HEK293 (cell line): ENCODE measurements around the gene CEP112.

Source experiments
- CTCF ChIA-PET: fragments of 350-600 bp; formaldehyde crosslinking; extraction: SDS; loops from one replicate; lab custom pipeline; 2021; ENCODE audit warnings: antibody characterized with exemption; lab: Yijun Ruan, JAX
- POLR2A ChIA-PET: fragments of 300-600 bp; formaldehyde crosslinking; extraction: SDS; loops from one replicate; lab custom pipeline; 2020; ENCODE audit warnings: antibody characterized with exemption, inconsistent platforms; lab: Yijun Ruan, JAX
- H3K27ac ChIP-seq: fragments of 200-500 bp; sonication (Bioruptor generic); 2 replicates; pipeline ENCODE4 v1.5.1; 2014; ENCODE audit warnings: low read depth, low read length, control low read depth, inconsistent platforms; ENCODE audit errors: extremely low read depth
- H3K36me3 ChIP-seq, 2 experiments: fragments of 200-500 bp in 1 of 2; sonication (Bioruptor generic) in 1 of 2; 1 replicate in 1 of 2; 2 replicates in 1 of 2; pipeline ENCODE4 v1.5.1; 2014 to 2017; ENCODE audit warnings: inconsistent platforms in 2 of 2, low read length in 2 of 2; ENCODE audit not compliant: control insufficient read depth in 2 of 2, insufficient read depth in 1 of 2
- H3K4me1 ChIP-seq: fragments of 200-500 bp; sonication (Bioruptor generic); 2 replicates; pipeline ENCODE4 v1.5.1; 2014; ENCODE audit warnings: mild to moderate bottlenecking, low read length, inconsistent platforms; ENCODE audit not compliant: control insufficient read depth, insufficient read depth
- H3K4me3 ChIP-seq: 2 replicates; pipeline ENCODE4 v1.5.1; 2011; ENCODE audit warnings: low read depth, mild to moderate bottlenecking, control low read depth, low read length, moderate library complexity
- H3K9me3 ChIP-seq: fragments of 200-500 bp; sonication (Bioruptor generic); 2 replicates; pipeline ENCODE4 v1.5.1; 2014; ENCODE audit warnings: low read depth, low read length, inconsistent platforms; ENCODE audit not compliant: control insufficient read depth, insufficient read depth
- BCL11B ChIP-seq: fragments of 450-650 bp; formaldehyde crosslinking; IDR thresholded peaks from 2 replicates; pipeline ENCODE4 v1.5.1; 2016; ENCODE audit warnings: low read depth, missing biosample characterization, missing genetic modification characterization
- FEZF1 ChIP-seq: fragments of 450-650 bp; formaldehyde crosslinking; IDR thresholded peaks from 2 replicates; pipeline ENCODE4 v1.5.1; 2016; ENCODE audit warnings: missing biosample characterization, missing genetic modification characterization
- HOXD13 ChIP-seq: sonication (generic); formaldehyde crosslinking; IDR thresholded peaks from 2 replicates; pipeline ENCODE4 v1.8.0; 2022; ENCODE audit warnings: missing genetic modification reagents, borderline replicate concordance
- ZFHX2 ChIP-seq: fragments of 450-650 bp; formaldehyde crosslinking; conservative IDR thresholded peaks from 2 replicates; pipeline ENCODE4 v1.5.1; 2016; ENCODE audit warnings: missing biosample characterization, missing genetic modification characterization
- ZNF169 ChIP-seq: fragments of 450-650 bp; formaldehyde crosslinking; IDR thresholded peaks from 2 replicates; pipeline ENCODE4 v1.5.1; 2016; ENCODE audit warnings: missing biosample characterization, missing genetic modification characterization
- ZNF24 ChIP-seq: fragments of 450-650 bp; formaldehyde crosslinking; IDR thresholded peaks from 2 replicates; pipeline ENCODE4 v1.5.1; 2016; ENCODE audit warnings: missing biosample characterization, missing genetic modification characterization
- ZNF266 ChIP-seq: fragments of 450-650 bp; formaldehyde crosslinking; IDR thresholded peaks from 2 replicates; pipeline ENCODE4 v1.5.1; 2016; ENCODE audit warnings: missing biosample characterization, missing genetic modification characterization, low read depth
- ZNF274 ChIP-seq, 2 experiments: fragments of 200-500 bp in 1 of 2; fragments of 450-650 bp in 1 of 2; sonication (Bioruptor generic) in 1 of 2; formaldehyde crosslinking in 1 of 2; IDR thresholded peaks; 2 replicates each; pipeline versions ENCODE4 v1.5.1 to v1.6.1; 2014 to 2016; ENCODE audit warnings: borderline replicate concordance in 1 of 2, inconsistent platforms in 1 of 2, low read length in 1 of 2, missing biosample characterization in 1 of 2, missing genetic modification characterization in 1 of 2
- ZNF311 ChIP-seq: fragments of 450-650 bp; formaldehyde crosslinking; IDR thresholded peaks from 2 replicates; pipeline ENCODE4 v1.5.1; 2017; ENCODE audit warnings: missing biosample characterization, missing genetic modification characterization, borderline replicate concordance
- ZNF473 ChIP-seq: fragments of 450-650 bp; formaldehyde crosslinking; IDR thresholded peaks from 2 replicates; pipeline ENCODE4 v1.5.1; 2017; ENCODE audit warnings: missing biosample characterization, missing genetic modification characterization
- TF ChIP-seq, protein P1 (sequence below): fragments of 450-650 bp; formaldehyde crosslinking; conservative IDR thresholded peaks from 2 replicates; pipeline ENCODE4 v1.5.1; 2016; ENCODE audit warnings: low read depth, missing biosample characterization, missing genetic modification characterization
- TF ChIP-seq, protein P2 (sequence below): fragments of 450-650 bp; formaldehyde crosslinking; conservative IDR thresholded peaks from 2 replicates; pipeline ENCODE4 v1.5.1; 2016; ENCODE audit warnings: low read depth, missing biosample characterization, missing genetic modification characterization
- TF ChIP-seq, protein P3 (sequence below): fragments of 450-650 bp; IDR thresholded peaks from 2 replicates; pipeline ENCODE4 v1.5.1; 2018; ENCODE audit warnings: missing biosample characterization, missing genetic modification characterization
- TF ChIP-seq, protein P4 (sequence below): fragments of 450-650 bp; formaldehyde crosslinking; IDR thresholded peaks from 2 replicates; pipeline ENCODE4; 2016; ENCODE audit warnings: missing biosample characterization, missing genetic modification characterization

The CEP112 gene

DNA sequence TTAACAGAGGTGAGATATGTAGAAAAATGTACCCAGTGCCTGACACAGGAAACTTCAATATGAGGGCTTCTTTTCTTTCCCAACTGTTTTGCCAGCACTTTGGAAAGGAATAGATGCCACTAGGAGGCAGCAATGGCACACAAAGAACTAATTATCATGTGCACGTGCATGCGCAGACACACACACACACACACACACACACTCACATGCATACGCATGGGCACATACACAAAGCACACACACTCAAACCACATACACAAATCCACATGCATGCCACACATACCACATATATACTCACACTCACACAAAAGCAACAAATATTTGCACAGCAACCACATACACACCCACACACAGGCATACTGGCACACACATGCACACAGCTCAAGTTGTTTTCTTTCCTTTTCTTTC is 8.8 kb upstream of the CEP112 start (continued):
- no peak for TF ChIP-seq ZNF266 (tag by site-specific recombination)

DNA sequence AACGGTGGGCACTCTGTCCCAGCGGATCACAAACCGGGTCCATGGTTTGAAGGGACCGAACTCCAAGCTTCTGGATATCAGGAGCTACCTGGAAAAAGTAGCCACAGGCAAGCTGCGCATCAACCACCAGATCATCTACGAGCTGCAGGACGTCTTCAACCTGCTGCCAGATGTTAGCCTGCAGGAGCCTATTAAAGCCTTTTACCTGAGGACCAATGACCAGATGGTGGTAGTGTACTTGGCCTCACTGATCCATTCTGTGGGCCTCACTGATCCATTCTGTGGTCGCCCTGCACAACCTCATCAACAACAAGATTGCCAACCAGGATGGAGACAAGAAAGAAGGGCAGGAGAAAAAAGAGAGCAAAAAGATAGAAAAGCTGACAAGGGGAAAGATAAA is 6.3 kb upstream of the CEP112 start:
- CTCF ChIA-PET, result no interaction called here
- Histone ChIP-seq H3K27ac (no peak overlapping the region), H3K4me1 (no peaks in the 10 kb centered on the region), H3K4me3 (no peak overlapping the region), H3K36me3 (no peaks in the 10 kb centered on the region), H3K9me3 (no peaks in the 10 kb centered on the region)
- TF ChIP-seq FEZF1 (no peak), ZNF24 (tag by site-specific recombination) (no peak), ZNF274 (IDR thresholded peaks at IDR 0.05; ENCODE audit: low read length) (no peak), ZNF274 (tag by site-specific recombination; IDR thresholded peaks at IDR 0.05; ENCODE audit: borderline replicate concordance) (no peak), ZNF169 (no peak), BCL11B (no peak), ZNF311 (tag by site-specific recombination) (no peak), ZFHX2 (tag by site-specific recombination) (no peak), ZNF473 (no peak), HOXD13 (CRISPR knock-in tag) (no peak)
- TF ChIP-seq, protein P1, sequence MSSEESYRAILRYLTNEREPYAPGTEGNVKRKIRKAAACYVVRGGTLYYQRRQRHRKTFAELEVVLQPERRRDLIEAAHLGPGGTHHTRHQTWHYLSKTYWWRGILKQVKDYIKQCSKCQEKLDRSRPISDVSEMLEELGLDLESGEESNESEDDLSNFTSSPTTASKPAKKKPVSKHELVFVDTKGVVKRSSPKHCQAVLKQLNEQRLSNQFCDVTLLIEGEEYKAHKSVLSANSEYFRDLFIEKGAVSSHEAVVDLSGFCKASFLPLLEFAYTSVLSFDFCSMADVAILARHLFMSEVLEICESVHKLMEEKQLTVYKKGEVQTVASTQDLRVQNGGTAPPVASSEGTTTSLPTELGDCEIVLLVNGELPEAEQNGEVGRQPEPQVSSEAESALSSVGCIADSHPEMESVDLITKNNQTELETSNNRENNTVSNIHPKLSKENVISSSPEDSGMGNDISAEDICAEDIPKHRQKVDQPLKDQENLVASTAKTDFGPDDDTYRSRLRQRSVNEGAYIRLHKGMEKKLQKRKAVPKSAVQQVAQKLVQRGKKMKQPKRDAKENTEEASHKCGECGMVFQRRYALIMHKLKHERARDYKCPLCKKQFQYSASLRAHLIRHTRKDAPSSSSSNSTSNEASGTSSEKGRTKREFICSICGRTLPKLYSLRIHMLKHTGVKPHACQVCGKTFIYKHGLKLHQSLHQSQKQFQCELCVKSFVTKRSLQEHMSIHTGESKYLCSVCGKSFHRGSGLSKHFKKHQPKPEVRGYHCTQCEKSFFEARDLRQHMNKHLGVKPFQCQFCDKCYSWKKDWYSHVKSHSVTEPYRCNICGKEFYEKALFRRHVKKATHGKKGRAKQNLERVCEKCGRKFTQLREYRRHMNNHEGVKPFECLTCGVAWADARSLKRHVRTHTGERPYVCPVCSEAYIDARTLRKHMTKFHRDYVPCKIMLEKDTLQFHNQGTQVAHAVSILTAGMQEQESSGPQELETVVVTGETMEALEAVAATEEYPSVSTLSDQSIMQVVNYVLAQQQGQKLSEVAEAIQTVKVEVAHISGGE (tag by site-specific recombination), result no peak
- TF ChIP-seq, protein P2, sequence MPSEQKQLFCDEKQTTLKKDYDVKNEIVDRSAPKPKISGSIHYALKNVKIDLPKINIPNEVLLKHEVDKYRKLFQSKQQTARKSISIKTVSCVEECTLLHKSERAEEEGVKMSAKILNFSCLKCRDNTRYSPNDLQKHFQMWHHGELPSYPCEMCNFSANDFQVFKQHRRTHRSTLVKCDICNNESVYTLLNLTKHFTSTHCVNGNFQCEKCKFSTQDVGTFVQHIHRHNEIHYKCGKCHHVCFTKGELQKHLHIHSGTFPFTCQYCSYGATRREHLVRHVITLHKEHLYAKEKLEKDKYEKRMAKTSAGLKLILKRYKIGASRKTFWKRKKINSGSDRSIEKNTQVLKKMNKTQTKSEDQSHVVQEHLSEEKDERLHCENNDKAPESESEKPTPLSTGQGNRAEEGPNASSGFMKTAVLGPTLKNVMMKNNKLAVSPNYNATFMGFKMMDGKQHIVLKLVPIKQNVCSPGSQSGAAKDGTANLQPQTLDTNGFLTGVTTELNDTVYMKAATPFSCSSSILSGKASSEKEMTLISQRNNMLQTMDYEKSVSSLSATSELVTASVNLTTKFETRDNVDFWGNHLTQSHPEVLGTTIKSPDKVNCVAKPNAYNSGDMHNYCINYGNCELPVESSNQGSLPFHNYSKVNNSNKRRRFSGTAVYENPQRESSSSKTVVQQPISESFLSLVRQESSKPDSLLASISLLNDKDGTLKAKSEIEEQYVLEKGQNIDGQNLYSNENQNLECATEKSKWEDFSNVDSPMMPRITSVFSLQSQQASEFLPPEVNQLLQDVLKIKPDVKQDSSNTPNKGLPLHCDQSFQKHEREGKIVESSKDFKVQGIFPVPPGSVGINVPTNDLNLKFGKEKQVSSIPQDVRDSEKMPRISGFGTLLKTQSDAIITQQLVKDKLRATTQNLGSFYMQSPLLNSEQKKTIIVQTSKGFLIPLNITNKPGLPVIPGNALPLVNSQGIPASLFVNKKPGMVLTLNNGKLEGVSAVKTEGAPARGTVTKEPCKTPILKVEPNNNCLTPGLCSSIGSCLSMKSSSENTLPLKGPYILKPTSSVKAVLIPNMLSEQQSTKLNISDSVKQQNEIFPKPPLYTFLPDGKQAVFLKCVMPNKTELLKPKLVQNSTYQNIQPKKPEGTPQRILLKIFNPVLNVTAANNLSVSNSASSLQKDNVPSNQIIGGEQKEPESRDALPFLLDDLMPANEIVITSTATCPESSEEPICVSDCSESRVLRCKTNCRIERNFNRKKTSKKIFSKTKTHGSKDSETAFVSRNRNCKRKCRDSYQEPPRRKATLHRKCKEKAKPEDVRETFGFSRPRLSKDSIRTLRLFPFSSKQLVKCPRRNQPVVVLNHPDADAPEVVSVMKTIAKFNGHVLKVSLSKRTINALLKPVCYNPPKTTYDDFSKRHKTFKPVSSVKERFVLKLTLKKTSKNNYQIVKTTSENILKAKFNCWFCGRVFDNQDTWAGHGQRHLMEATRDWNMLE (tag by site-specific recombination), result no peak
- TF ChIP-seq, protein P3, sequence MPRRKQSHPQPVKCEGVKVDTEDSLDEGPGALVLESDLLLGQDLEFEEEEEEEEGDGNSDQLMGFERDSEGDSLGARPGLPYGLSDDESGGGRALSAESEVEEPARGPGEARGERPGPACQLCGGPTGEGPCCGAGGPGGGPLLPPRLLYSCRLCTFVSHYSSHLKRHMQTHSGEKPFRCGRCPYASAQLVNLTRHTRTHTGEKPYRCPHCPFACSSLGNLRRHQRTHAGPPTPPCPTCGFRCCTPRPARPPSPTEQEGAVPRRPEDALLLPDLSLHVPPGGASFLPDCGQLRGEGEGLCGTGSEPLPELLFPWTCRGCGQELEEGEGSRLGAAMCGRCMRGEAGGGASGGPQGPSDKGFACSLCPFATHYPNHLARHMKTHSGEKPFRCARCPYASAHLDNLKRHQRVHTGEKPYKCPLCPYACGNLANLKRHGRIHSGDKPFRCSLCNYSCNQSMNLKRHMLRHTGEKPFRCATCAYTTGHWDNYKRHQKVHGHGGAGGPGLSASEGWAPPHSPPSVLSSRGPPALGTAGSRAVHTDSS (tag by site-specific recombination), result no peak
- TF ChIP-seq, protein P4, sequence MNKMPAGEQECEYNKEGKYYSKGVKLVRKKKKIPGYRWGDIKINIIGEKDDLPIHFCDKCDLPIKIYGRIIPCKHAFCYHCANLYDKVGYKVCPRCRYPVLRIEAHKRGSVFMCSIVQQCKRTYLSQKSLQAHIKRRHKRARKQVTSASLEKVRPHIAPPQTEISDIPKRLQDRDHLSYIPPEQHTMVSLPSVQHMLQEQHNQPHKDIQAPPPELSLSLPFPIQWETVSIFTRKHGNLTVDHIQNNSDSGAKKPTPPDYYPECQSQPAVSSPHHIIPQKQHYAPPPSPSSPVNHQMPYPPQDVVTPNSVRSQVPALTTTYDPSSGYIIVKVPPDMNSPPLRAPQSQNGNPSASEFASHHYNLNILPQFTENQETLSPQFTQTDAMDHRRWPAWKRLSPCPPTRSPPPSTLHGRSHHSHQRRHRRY (tag by site-specific recombination), result no peak
- POLR2A ChIA-PET, result no interaction called here
